IMR-90 (cell line): Measurements from ENCODE around the gene TBX4. TPM values are rescaled to one million over a fixed set of nuclear protein-coding genes. Genes with fewer than 3 reads are reported as not detected.

Source experiments
- ATAC-seq: fragments of 200-7000 bp; cut with Tn5 transposase; 2 replicates; pipeline ENCODE4 v1.9.1; 2020; ENCODE audit warnings: low read depth, mild to moderate bottlenecking, moderate library complexity
- BruUV-seq: library from RNA; stranded (reverse); fragments of 400-500 nt; replicated peaks from 2 replicates; lab custom pipeline; 2021; lab: Mats Ljungman, UMichigan
- CTCF ChIA-PET: fragments of 300-600 bp; formaldehyde crosslinking; extraction: SDS; loops from one replicate; lab custom pipeline; 2021; ENCODE audit warnings: antibody characterized with exemption; lab: Yijun Ruan, JAX
- POLR2A ChIA-PET: fragments of 300-600 bp; sonication (Branson Sonifier 250); formaldehyde crosslinking; loops from one replicate; lab custom pipeline; 2022; ENCODE audit warnings: antibody characterized with exemption; ENCODE audit not compliant: unreplicated experiment; lab: Charles Lee
- DNase-seq: peaks from one replicate; pipeline ENCODE4 v3.0.0; 2013
- H2AFZ ChIP-seq: replicated peaks from 2 replicates; pipeline ENCODE3; 2013; ENCODE audit warnings: low read length, mild to moderate bottlenecking; ENCODE audit not compliant: poor library complexity
- H2AK5ac ChIP-seq: 2 replicates; pipeline ENCODE4 v1.6.1; 2013; ENCODE audit warnings: low read depth, low read length, inconsistent platforms
- H2AK9ac ChIP-seq: replicated peaks from 2 replicates; pipeline ENCODE3; 2013; ENCODE audit warnings: mild to moderate bottlenecking, low read depth, low read length, moderate library complexity; ENCODE audit not compliant: poor library complexity
- H2BK120ac ChIP-seq: 2 replicates; pipeline ENCODE4 v1.6.1; 2013; ENCODE audit warnings: low read depth, low read length, inconsistent platforms
- H2BK15ac ChIP-seq: 3 replicates; pipeline ENCODE4 v1.6.1; 2013; ENCODE audit warnings: low read depth, low read length, inconsistent platforms
- H2BK20ac ChIP-seq: 2 replicates; pipeline ENCODE4 v1.6.1; 2013; ENCODE audit warnings: low read depth, mild to moderate bottlenecking, inconsistent platforms, low read length, moderate library complexity
- H2BK5ac ChIP-seq: 2 replicates; pipeline ENCODE4 v1.6.1; 2013; ENCODE audit warnings: mild to moderate bottlenecking, low read depth, low read length, inconsistent platforms; ENCODE audit not compliant: poor library complexity, severe bottlenecking
- H3K14ac ChIP-seq: replicated peaks from 2 replicates; pipeline ENCODE4 v1.6.1; 2013; ENCODE audit warnings: low read depth, low read length, inconsistent platforms
- H3K18ac ChIP-seq: 2 replicates; pipeline ENCODE4 v1.6.1; 2013; ENCODE audit warnings: low read depth, low read length, control low read depth
- H3K23ac ChIP-seq: 2 replicates; pipeline ENCODE4 v1.6.1; 2013; ENCODE audit warnings: low read depth, low read length, inconsistent platforms
- H3K27ac ChIP-seq: 2 replicates; pipeline ENCODE4 v1.5.1; 2013; ENCODE audit warnings: mild to moderate bottlenecking, control low read depth, low read length; ENCODE audit not compliant: insufficient read depth
- H3K27me3 ChIP-seq: 2 replicates; pipeline ENCODE4 v1.6.1; 2013; ENCODE audit warnings: low read length; ENCODE audit not compliant: control insufficient read depth, insufficient read depth
- H3K36me3 ChIP-seq: 2 replicates; pipeline ENCODE4 v1.6.1; 2013; ENCODE audit warnings: low read length, mixed read lengths; ENCODE audit not compliant: control insufficient read depth, insufficient read depth
- H3K4ac ChIP-seq: 2 replicates; pipeline ENCODE4 v1.6.1; 2013; ENCODE audit warnings: low read depth, low read length, inconsistent platforms
- H3K4me1 ChIP-seq: 2 replicates; pipeline ENCODE4 v1.6.1; 2013; ENCODE audit warnings: low read length, mixed read lengths; ENCODE audit not compliant: control insufficient read depth, insufficient read depth
- H3K4me2 ChIP-seq: 2 replicates; pipeline ENCODE4 v1.6.1; 2013; ENCODE audit warnings: low read depth, mild to moderate bottlenecking, control low read depth, low read length, moderate library complexity
- H3K4me3 ChIP-seq: 2 replicates; pipeline ENCODE4 v1.5.1; 2013; ENCODE audit warnings: low read depth, mild to moderate bottlenecking, control low read depth, low read length, moderate library complexity; ENCODE audit not compliant: insufficient read depth
- H3K56ac ChIP-seq: 2 replicates; pipeline ENCODE4 v1.6.1; 2013; ENCODE audit warnings: low read length, inconsistent platforms; ENCODE audit not compliant: insufficient read depth; ENCODE audit errors: extremely low read depth
- H3K79me1 ChIP-seq, 2 experiments: 2 replicates each; pipeline ENCODE4 v1.6.1; 2013; ENCODE audit warnings: low read length in 2 of 2, inconsistent platforms in 1 of 2, low read depth in 1 of 2
- H3K9ac ChIP-seq: 2 replicates; pipeline ENCODE4 v1.6.1; 2013; ENCODE audit warnings: low read depth, low read length, control low read depth
- H3K9me1 ChIP-seq: 2 replicates; pipeline ENCODE4 v1.6.1; 2013; ENCODE audit warnings: low read length, inconsistent platforms; ENCODE audit not compliant: insufficient read depth
- H3K9me3 ChIP-seq: 2 replicates; pipeline ENCODE4 v1.6.1; 2013; ENCODE audit warnings: low read length; ENCODE audit not compliant: control insufficient read depth, insufficient read depth
- H4K20me1 ChIP-seq: 2 replicates; pipeline ENCODE4 v1.6.1; 2013; ENCODE audit warnings: low read length, inconsistent platforms; ENCODE audit not compliant: insufficient read depth
- H4K5ac ChIP-seq: 2 replicates; pipeline ENCODE4 v1.6.1; 2013; ENCODE audit warnings: mild to moderate bottlenecking, low read depth, low read length, control low read depth
- H4K8ac ChIP-seq, 2 experiments: 2 replicates each; pipeline ENCODE4 v1.6.1; 2013; ENCODE audit warnings: low read depth in 2 of 2, low read length in 2 of 2, control low read depth in 1 of 2, inconsistent platforms in 1 of 2
- H4K91ac ChIP-seq: 2 replicates; pipeline ENCODE4 v1.6.1; 2013; ENCODE audit warnings: low read depth, low read length, inconsistent platforms; ENCODE audit not compliant: insufficient read depth
- BHLHE40 ChIP-seq: fragments of 150-350 bp; IDR thresholded peaks from 2 replicates; pipeline ENCODE4 v1.6.1; 2016; ENCODE audit warnings: mild to moderate bottlenecking, low read depth, low read length
- CEBPB ChIP-seq: IDR thresholded peaks from 2 replicates; pipeline ENCODE4 v1.6.1; 2012; ENCODE audit warnings: low read depth, low read length, improper control_type of control experiment
- CTCF ChIP-seq: conservative IDR thresholded peaks from 2 replicates; pipeline ENCODE4 v1.5.1; 2012; ENCODE audit warnings: mild to moderate bottlenecking, low read depth, low read length, improper control_type of control experiment
- ELK1 ChIP-seq: fragments of 150-350 bp; IDR thresholded peaks from 2 replicates; pipeline ENCODE4 v1.6.1; 2016; ENCODE audit warnings: low read depth, mild to moderate bottlenecking, low read length, moderate library complexity, borderline replicate concordance
- FOS ChIP-seq: fragments of 150-350 bp; IDR thresholded peaks from 2 replicates; pipeline ENCODE4 v1.6.1; 2016; ENCODE audit warnings: low read depth, low read length
- MAFK ChIP-seq: IDR thresholded peaks from 2 replicates; pipeline ENCODE4 v1.6.1; 2012; ENCODE audit warnings: low read depth, low read length, improper control_type of control experiment
- MXI1 ChIP-seq: IDR thresholded peaks from 2 replicates; pipeline ENCODE4 v1.6.1; 2012; ENCODE audit warnings: low read depth, mild to moderate bottlenecking, low read length, moderate library complexity, borderline replicate concordance
- NFE2L2 ChIP-seq: fragments of 150-350 bp; IDR thresholded peaks from 2 replicates; pipeline ENCODE4 v1.6.1; 2016; ENCODE audit warnings: low read depth, mild to moderate bottlenecking, low read length
- POLR2A ChIP-seq: IDR thresholded peaks from 2 replicates; pipeline ENCODE4 v1.6.1; 2012; ENCODE audit warnings: mild to moderate bottlenecking, low read depth, low read length
- RAD21 ChIP-seq: IDR thresholded peaks from 2 replicates; pipeline ENCODE4 v1.6.1; 2012; ENCODE audit warnings: low read length, improper control_type of control experiment
- RFX5 ChIP-seq: IDR thresholded peaks from 2 replicates; pipeline ENCODE4 v1.8.0; 2012; ENCODE audit warnings: low read depth, mild to moderate bottlenecking, low read length, moderate library complexity
- SMC3 ChIP-seq: fragments of 150-350 bp; IDR thresholded peaks from 2 replicates; pipeline ENCODE4 v1.6.1; 2016; ENCODE audit warnings: low read depth, mild to moderate bottlenecking, antibody characterized with exemption, low read length, moderate library complexity
- USF2 ChIP-seq: fragments of 150-350 bp; IDR thresholded peaks from 2 replicates; pipeline ENCODE4 v1.6.1; 2017; ENCODE audit warnings: mild to moderate bottlenecking, antibody characterized with exemption, low read length, low read depth
- WGBS, 2 experiments: methylation state at CpG; one replicate each; pipeline versions ENCODE4 v1.1.5 to v1.1.7; 2013; ENCODE audit warnings: missing lambda C conversion rate in 2 of 2; ENCODE audit not compliant: insufficient read length in 1 of 2; ENCODE audit errors: extremely low coverage in 2 of 2; 5-methylcytosine and 5-hydroxymethylcytosine counted together
- dilution Hi-C: fragments of 300-500 bp; cut with HindIII; formaldehyde crosslinking; loops from one replicate; pipeline ENCODE4 v1.14.3; 2018; ENCODE audit warnings: low sequenced_read_pairs; ENCODE audit not compliant: unreplicated experiment
- in situ Hi-C: fragments of 300-500 bp; cut with MboI; formaldehyde crosslinking; loops from 3 replicates; pipeline ENCODE4 v1.14.3; 2019; ENCODE audit warnings: low sequenced_read_pairs, inconsistent platforms, mixed read lengths
- intact Hi-C: fragments of 100-400 bp; cut with micrococcal nuclease; formaldehyde crosslinking; loops from 2 replicates; pipeline ENCODE4 v1.10.0; 2022
- polyA plus RNA-seq, 3 experiments: library from polyadenylated mRNA; depleted of rRNA; stranded (reverse); fragments of >200 nt; gene quantifications; 2 replicates each; pipeline ENCODE4 v1.2.3, GENCODE V29; 2012; ENCODE audit warnings: low replicate concordance in 1 of 3
- total RNA-seq: library from RNA; depleted of rRNA; stranded (reverse); fragments of >200 nt; gene quantifications from 2 replicates; pipeline ENCODE4 v1.2.3, GENCODE V29; 2012

TBX4 gene
- total and polyA plus RNA-seq, 2 of the 4 experiments (the other 2 are of a cell fraction): 0.05 TPM; not detected in 1

- no peak overlapping the region for H3K4me2 ChIP-seq
- H3K36me3 ChIP-seq: no peaks in the 10 kb centered on the region
- H3K79me1 ChIP-seq: no peaks in the 10 kb centered on the region
- H3K9me1 ChIP-seq: no peaks in the 10 kb centered on the region
- CTCF ChIA-PET: no interaction called here
- no peak overlapping the region for H2BK5ac ChIP-seq
- no peak overlapping the region for H3K56ac ChIP-seq
- H3K18ac ChIP-seq: no peak overlapping the region
- H3K4me1 ChIP-seq: no peaks in the 10 kb centered on the region
- no peak overlapping the region for H3K9ac ChIP-seq
- ATAC-seq (no peak), DNase-seq (no peak)
- no peak overlapping the region for H3K4ac ChIP-seq
- no peak overlapping the region for H4K8ac ChIP-seq
- no peak overlapping the region for H2BK15ac ChIP-seq
- dilution Hi-C loops: no loop called here
- no peak overlapping the region for H3K4me3 ChIP-seq
- no peaks in the 10 kb centered on the region for H4K20me1 ChIP-seq
- intact Hi-C loops: no loop called here
- no peak overlapping the region for H4K91ac ChIP-seq
- in situ Hi-C loops: no loop called here
- H2AK5ac ChIP-seq: no peak overlapping the region
- no peak overlapping the region for H3K27ac ChIP-seq
- H3K14ac ChIP-seq: no peak overlapping the region
- TF ChIP-seq CTCF: no peak
- TF ChIP-seq FOS: no peak
- TF ChIP-seq NFE2L2: no peak
- TF ChIP-seq MXI1: no peak
- no peak for TF ChIP-seq USF2
- no peak for TF ChIP-seq ELK1
- TF ChIP-seq RAD21: no peak
- no peak for TF ChIP-seq MAFK
- no peak for TF ChIP-seq SMC3
- TF ChIP-seq BHLHE40: no peak
- TF ChIP-seq POLR2A: no peak
- TF ChIP-seq CEBPB: no peak
- TF ChIP-seq RFX5: no peak
- H2BK120ac ChIP-seq: no peak overlapping the region
- peaks cover 4% of the 10 kb centered on the region for H3K27me3 ChIP-seq
- H2AK9ac ChIP-seq: no peak overlapping the region
- BruUV-seq: no TSS peak
- H3K9me3 ChIP-seq: no peaks in the 10 kb centered on the region
- no peak overlapping the region for H2AFZ ChIP-seq
- POLR2A ChIA-PET: no interaction called here
- no peak overlapping the region for H3K23ac ChIP-seq
- H2BK20ac ChIP-seq: no peak overlapping the region
- no CpG with 5 or more reads among the region's 3 CpGs for WGBS, 2 experiments
- H4K5ac ChIP-seq: no peak overlapping the region
Observed at GRCh38 chr17:61517265-61517664, 65.0 kb downstream of the TBX4 start.
